HG03025 (cell line): ENCODE data around the gene ZFHX3.

Source experiments
- ATAC-seq: cut with Tn5 transposase; IDR thresholded peaks from one replicate; pipeline ENCODE4 v1.9.1; 2021; ENCODE audit warnings: mild to moderate bottlenecking, moderate library complexity; ENCODE audit not compliant: unreplicated experiment, low FRiP score

ZFHX3 gene

DNA sequence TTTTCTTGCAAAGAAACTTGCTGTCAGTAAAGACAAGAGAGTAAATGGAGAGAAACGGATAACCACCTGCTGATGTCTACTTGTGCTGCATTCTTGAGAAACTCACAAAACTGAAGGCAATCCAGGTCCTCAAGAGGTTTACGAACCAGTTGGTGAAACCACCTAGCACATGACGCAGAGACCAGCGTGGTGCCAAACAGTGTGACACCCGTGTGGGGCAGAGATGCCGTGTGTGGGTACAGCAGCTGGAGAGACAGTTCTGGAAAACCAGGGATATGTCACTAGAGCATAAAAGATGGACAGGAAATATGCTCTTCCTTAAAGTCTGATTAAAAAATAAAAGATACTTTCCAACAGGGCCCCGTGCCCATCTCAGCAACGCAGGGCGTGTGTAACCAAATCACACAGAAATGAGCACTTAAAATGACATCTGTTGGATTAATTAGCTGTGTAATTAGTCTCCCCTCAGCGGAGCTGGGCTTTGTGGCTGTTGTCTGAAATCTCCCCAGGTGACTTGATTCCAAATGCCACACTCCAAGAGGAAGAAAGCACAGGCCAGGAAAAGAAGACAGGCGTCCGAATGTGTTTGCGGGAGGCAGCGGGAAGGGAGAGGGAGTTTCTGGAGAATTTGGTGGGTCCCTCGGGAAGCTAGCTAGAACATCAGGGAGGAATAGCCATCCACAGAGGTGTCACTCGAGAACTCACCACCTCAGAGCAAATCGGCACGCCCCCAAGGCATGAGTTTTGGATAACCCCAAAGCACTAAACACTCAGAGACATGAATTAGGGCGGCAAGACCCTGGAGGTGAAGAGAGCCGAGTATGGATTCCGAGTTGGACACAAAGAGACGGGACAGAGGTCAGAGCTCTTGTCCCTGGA lies 109.8 kb downstream of the ZFHX3 start:
- ATAC-seq, result no peak

DNA sequence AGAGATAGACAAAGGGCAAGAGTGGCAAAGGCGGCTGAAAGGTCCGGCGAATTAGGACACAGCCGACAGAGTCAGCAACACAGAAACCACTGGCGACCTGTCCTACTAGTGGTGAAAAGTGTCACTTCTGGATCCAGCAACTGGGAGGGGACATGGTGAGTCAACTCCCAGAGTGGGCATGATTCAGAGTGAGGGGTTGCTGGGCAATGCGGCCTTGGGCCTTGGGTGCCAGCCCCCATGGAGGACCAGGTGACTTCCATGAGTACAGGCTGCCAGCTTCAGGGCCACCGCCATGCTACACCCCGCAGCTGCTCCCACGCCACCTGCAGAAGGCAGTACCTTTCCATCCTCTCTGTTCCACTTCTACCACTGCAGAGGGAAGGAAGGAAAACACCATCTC lies 110.6 kb downstream of the ZFHX3 start:
- ATAC-seq, result no peak

DNA sequence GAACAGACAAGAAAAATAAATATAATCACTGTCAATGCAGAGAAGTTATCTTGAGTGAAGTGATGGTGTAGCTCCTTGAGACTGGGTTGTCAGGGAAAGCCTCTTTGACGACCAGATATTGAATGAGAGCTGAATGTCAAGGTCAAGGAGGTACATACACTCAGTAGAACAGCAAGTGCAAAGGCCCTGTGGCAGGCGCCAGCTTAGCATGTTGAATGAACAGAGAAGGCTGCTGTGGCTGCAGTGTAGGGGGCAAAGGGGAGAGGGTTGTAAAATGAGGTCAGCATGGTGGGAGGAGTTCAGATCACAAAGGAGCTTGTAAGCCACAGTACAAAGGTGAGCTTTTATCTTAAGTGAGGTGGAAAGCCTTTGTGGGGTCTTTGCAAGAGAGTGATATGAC lies 111.5 kb downstream of the ZFHX3 start:
- no peak for ATAC-seq

DNA sequence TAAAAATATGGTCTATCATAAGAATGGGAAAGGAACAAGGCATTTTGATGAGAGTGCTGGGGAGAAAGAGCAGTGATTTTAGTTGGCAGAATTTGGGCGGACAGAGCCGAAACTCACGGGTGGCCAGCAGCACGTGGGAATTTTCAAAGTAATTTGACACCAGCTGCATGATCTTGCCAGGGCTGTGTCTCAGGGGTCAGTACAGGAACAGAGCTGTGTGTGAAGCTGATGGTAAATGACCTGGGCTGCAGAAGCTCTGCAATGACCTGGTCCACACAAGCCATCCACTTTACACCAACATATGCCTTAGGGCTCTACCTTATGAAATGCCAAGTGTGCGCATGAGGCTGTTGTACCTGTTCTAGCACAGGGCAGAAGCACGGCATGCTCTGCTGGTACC lies 112.0 kb downstream of the ZFHX3 start:
- ATAC-seq, result no peak

DNA sequence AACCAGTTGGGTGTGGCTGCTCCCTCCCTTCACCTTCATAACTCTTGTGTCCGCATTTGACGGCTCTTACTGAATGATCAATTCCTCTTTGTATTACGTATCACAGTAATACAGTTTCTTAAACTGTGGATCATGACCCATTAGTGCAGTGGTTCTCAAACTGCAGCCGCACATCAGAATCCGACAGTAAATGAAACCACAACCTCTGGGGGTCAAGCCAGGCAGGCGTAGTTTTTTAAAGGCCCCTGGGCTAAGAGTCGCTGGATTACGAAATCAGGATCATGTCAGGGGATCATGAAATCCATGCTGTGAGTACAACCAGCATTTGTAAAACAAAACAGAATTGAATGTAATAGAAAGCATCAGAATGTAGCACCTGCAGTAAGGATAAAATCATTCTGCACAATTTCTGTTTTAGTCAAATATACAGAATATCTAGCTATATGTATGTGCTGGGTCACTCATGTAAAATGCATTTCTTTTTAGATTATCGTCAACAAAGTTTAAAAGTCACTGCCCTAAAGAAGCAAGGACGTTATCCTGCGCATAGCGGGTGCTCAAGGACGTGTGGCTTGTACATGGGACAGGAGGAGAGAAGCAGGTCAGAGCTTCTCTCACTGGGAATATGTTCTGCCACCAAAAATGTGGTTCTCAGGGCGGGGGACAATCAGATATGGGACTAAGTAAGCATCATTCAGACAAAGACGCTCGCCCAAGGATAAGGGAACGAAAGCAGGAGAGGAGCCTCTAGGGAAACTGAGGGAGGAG lies 113.1 kb downstream of the ZFHX3 start:
- no peak for ATAC-seq

DNA sequence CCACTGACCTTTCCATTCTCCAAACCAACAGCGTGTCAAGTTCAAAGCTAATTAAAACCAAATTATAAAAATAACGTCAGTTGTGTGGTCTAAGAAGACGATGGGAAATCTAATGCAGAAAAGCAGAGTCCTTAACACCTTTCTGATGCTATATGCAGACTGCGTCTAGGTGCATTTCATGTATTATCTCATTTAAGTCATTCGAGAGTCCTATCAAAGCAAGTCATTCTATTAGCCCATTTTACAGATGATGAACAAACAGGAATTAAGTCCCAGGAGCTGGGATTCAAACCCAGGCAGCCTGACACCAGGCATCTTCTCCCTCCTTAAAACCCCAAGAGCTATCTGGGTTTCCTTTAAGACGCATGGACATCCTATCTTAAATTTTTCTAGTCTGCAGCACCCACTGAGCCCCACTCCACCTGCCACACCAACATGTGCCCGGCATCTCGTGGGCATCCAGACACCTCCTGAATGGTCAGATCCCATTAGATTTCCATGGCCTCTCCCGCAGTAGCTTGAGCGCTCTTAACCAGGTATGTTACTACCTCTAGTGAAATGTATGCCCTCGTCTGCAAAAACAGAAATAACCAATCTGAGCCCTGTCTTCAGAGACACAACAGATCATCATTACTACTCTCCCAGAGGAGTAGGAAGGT lies 115.1 kb downstream of the ZFHX3 start:
- no peak for ATAC-seq

DNA sequence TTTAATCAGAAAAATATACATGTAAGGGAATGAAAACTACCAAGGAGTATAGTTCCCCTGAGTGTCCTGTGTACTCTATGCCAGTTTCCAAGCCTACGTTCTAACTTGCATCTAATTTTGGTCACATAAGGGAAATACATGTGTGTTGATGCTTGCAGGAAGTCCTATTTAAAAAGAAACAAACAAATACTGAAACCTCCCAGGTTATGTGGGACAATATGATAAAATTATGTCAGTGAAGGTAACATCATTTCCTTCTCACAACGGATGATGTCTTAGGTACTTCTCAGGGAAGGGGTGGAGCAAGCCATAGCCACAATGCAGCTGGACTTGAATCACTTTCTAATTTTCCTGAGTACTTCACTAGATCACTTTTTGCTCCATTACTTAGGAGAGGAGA lies 115.9 kb downstream of the ZFHX3 start:
- ATAC-seq, result no peak

DNA sequence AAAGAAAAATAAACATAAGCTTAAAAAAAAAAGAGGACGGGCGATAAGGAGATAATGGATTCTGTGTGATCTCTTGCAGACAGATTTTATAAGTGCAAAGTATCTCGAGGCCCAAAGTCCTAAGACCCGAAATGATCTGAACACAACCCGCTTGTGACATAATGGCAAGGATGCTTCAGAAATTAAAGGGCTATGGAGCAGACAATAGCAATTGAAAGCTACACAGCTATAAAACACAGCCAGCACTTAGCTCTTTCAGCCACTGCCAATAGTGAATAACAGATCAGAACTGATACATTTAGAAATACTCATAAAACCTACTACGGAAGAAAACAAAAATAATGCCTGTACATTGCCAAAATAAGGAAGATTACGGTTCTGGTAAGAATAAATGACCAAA lies 117.5 kb downstream of the ZFHX3 start:
- no peak for ATAC-seq

DNA sequence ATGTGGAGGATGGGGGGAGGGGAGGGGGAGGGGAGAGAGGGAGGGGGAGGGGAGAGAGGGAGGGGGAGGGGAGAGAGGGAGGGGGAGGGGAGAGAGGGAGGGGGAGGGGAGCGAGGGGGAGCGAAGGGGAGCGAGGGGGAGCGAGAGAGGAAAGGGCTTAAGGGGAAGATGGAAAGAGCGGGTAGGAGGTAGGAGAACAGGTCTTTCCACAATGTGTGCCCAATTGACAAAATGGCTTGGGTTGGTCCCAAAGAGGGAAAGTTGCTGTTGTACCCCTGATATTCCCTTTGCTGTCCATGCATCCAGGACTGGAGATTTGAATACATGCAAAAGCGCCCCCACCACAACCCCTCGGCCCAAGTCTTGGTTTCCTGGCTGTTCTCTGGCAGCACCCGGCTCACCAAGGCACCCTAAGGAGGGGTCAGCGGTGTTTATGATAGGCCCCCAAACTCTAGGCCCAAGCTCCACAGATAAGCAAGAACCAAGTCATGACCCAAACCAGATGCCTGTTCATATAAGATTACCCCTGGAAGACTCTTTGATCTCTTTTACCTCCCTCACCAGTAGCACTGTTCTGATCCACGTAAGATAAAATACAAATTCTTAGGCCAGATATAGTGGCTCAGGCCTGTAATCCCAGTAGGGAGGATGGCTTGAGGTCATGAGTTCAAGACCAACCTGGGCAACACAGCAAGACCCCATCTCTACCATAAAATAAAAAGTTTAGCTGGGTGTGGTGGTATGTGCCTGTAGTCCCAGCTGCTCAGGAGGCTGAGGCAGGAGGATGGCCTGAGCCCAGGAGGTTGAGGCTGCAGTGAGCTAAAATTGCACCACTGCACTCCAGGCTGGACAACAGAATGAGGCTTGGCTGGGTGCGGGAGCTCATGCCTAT lies 119.6 kb downstream of the ZFHX3 start:
- no peak for ATAC-seq

DNA sequence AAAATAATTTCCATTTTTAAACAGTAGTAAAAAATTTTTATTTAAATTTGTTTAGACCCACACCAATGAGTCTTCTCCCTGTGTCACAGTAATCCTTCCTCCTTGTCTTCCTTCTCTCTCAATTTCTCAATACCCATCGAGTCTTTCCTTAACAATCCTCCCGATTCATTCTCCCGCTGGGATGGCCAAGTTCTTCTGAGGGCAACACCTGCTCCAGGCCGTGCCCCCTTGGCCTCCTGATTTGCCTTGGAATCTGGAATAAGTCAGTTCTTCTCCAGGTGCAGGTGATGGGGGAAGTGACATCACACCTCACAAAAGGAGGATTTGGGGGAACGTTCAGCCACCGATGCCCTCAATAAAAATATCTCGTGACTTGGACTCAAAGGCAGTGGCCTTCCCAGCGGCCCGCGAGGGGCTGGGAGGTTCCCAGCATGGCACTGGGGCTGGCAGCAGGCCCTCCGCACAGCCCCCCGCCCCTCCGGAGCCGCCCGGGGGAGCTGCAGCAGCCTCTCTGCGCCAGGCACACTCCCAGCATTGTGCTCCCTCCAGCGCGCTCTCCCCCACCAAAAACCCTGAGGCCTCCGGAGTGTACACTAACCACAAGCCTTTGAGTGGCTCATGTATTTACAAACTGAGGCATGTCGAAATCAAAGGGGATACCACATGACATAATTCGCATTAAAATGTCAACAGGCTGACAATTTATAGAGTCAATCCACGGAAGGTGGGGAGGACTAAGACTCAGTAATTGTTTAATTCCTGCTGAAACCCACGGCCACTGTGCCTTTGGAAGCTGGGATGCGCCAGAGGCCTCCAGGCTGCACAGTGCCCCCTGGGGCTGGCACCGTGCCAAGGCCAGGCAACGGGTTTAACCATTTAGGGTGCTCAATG lies 120.5 kb downstream of the ZFHX3 start:
- no peak for ATAC-seq

DNA sequence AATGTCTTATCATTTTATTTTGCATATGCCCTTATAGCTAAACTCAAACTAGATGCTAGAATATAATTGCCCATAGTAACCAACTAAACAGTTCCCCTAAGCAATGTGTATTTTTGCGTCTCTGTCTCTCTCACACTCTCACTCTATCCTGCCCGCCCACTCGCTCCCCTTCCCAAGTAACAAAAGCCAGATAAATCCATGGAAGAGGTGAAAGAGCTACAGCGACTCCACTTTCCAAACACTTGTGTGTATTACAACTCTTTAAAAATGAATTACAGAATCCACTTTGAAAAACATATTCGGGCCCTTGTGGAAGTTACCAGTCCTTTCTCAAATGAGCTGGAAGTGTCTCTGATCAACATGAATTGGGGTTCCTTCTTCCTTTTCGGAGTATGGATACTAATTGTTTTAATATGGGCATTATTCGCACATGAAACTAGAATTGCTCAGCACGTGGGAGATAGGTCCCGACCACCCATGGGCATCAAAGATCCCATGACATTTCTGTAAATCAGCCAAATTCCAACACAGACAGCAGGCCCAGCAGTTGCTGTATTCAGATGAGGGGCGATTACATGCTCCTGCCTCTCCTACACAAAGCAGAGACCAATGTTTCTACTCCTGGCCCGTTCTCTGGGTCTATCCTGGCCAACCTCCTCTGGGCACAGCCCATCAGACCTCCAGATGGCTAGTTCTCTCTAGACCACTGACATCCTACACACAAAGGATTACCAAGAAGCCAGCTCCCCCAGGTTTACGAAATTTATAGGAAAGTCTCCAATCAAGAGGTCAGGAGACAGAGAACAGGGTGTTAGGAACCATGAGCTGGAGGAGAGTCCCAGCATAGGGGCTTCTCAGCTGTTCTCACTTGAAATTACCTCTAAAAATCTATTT lies 121.5 kb downstream of the ZFHX3 start:
- ATAC-seq, result no peak

DNA sequence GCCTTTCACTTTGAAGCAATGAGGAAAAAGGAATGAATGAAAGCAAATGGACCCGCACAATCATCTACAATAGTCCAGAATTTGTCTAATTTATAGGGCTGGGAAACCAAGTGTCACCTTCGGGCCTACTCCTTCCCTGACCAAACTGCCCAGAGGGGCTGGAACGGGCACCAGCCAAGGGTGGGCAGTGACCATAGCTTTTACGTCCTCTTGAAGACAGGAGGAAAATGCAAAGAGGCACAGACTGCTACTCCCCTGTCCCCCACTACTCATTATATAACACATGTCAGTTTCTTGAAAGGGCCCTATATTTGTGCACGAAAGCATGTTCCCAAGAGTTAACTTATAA lies 122.3 kb downstream of the ZFHX3 start:
- ATAC-seq, result no peak

DNA sequence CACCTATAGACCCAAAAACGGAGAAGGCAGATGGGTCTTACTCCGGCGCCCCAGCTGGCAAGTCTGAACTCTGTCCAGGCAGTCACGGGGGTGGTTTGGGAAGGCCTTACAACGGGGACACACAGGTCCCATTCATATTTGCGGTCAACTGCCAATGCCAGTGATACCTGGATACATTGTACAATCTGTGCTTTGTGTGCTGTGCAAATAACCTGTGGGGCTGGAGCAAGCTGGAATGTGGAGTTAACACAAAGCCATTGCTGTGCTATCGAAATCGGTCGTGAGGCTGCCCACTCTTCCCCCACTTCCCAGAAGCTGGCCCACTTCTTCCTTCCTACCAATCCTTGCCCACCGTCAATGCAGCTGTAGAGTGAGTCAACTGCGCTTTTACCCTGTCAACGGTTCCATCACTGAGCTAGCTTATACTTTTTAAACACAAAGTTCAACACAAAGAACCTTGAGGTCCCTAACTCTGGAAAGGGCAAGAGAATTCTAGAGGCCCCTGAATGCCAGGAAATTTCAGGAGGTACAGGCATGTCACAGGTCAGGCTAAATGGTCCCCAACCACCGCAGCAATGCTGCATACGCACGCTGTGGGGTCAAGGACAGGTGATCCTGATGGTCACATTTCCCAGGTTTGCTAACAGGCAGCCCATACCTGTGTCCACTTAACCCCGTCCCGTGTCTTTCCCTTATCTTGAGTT lies 122.8 kb downstream of the ZFHX3 start:
- no peak for ATAC-seq

DNA sequence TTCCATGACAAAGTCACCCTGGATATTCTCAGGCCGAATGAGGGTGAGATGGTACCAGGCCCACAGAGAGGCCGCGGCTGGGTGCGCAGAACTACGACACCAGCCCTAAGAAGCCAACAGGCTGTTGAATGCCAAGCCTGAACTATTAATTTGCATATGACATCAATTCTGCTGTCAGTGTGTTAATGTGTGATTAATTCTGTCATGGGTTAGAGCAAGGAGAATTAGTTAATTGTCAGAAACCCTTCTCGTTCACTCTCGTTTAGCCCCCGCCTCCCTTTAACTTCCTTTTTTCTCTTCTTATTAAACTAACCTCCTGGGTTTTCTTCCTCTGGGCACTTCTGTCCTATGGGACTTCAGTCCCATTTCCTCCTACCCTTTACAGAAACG lies 123.4 kb downstream of the ZFHX3 start:
- ATAC-seq, result no peak

DNA sequence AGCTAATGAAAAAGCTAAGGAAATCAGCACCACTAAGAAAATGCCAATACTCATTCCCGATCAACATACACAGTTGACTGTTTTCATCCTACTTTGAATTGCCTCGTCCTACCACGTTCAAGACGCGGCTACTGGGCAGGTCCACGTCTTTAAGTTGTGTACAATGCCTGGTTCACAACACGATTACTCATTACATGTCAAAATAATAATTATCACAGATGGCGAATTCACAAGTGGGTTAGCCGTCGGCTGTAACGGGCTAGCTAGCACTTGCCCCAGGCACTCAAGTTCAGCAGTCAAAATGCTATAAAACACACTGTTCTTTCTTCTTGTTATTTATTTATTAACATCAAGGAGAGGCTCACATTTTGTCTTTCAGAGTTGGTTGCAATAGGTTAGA lies 124.2 kb downstream of the ZFHX3 start:
- ATAC-seq, result no peak

DNA sequence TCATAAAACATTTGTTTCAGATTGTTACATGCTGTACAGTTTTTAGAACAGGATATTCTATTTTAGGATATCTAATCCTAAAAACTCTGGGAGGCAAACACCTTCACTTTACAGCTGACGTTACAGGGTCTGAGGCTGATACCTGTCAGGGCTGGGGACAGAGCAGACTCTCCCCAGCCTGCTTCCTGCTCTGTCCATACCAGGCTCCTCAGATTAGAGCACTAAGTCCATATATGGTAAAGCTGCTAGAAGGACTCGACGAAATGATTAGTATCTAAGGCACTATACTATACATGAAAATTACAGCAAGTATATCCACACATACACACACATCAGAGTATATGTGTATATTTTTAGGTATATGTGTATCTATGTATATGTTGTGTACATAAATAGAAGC lies 125.2 kb downstream of the ZFHX3 start:
- no peak for ATAC-seq

DNA sequence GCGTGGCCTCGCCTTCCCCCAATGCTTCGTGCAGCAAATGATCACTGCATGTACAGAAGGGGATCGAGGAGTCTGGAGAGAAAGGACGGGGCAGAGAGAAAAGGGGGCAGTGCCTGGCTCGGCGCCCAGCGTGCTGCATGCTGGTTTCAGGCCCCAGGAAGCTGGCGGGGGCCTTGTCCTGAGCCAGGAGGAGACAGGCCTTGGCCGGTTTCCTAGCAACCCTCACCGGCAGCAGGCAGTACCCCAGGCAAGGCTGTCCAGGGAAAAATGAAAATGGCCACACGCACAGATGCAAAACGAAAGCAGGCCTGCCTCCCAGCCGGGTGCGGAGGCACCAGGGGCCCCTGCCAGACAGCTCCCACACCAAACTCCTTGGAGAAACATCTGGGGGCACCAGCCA lies 126.3 kb downstream of the ZFHX3 start:
- ATAC-seq, result no peak

DNA sequence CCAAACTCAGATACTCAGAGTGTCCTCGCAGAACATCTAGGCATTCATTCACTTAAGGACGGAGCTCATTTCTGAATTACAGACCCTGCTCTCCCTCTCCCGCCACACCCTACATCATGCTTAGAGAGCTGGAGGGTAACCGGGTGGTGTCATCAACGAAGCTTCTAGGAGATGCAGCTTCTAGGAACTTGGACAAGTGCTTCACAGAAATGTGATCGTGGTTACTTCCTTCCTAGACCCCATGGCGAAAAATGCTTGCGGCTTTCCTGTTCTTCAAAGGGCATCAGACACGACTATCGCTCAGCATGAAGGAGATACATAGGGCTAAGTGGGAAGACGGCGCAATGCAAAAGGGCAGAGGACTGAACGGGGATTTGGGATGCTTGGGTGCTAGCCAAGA lies 126.8 kb downstream of the ZFHX3 start:
- ATAC-seq, result no peak
